IMR-90 (cell line): ENCODE results near the gene JADE3. TPM values are rescaled to one million over a fixed set of nuclear protein-coding genes. Genes with fewer than 3 reads are reported as not detected.

Experiments
- ATAC-seq: fragments of 200-7000 bp; cut with Tn5 transposase; 2 replicates; pipeline ENCODE4 v1.9.1; 2020; ENCODE audit warnings: low read depth, mild to moderate bottlenecking, moderate library complexity
- BruUV-seq: library from RNA; stranded (reverse); fragments of 400-500 nt; replicated peaks from 2 replicates; lab custom pipeline; 2021; lab: Mats Ljungman, UMichigan
- CTCF ChIA-PET: fragments of 300-600 bp; formaldehyde crosslinking; extraction: SDS; loops from one replicate; lab custom pipeline; 2021; ENCODE audit warnings: antibody characterized with exemption; lab: Yijun Ruan, JAX
- POLR2A ChIA-PET: fragments of 300-600 bp; sonication (Branson Sonifier 250); formaldehyde crosslinking; loops from one replicate; lab custom pipeline; 2022; ENCODE audit warnings: antibody characterized with exemption; ENCODE audit not compliant: unreplicated experiment; lab: Charles Lee
- DNase-seq: peaks from one replicate; pipeline ENCODE4 v3.0.0; 2013
- H2AFZ ChIP-seq: replicated peaks from 2 replicates; pipeline ENCODE3; 2013; ENCODE audit warnings: low read length, mild to moderate bottlenecking; ENCODE audit not compliant: poor library complexity
- H2AK5ac ChIP-seq: 2 replicates; pipeline ENCODE4 v1.6.1; 2013; ENCODE audit warnings: low read depth, low read length, inconsistent platforms
- H2AK9ac ChIP-seq: replicated peaks from 2 replicates; pipeline ENCODE3; 2013; ENCODE audit warnings: mild to moderate bottlenecking, low read depth, low read length, moderate library complexity; ENCODE audit not compliant: poor library complexity
- H2BK120ac ChIP-seq: 2 replicates; pipeline ENCODE4 v1.6.1; 2013; ENCODE audit warnings: low read depth, low read length, inconsistent platforms
- H2BK15ac ChIP-seq: 3 replicates; pipeline ENCODE4 v1.6.1; 2013; ENCODE audit warnings: low read depth, low read length, inconsistent platforms
- H2BK20ac ChIP-seq: 2 replicates; pipeline ENCODE4 v1.6.1; 2013; ENCODE audit warnings: low read depth, mild to moderate bottlenecking, inconsistent platforms, low read length, moderate library complexity
- H2BK5ac ChIP-seq: 2 replicates; pipeline ENCODE4 v1.6.1; 2013; ENCODE audit warnings: mild to moderate bottlenecking, low read depth, low read length, inconsistent platforms; ENCODE audit not compliant: poor library complexity, severe bottlenecking
- H3K14ac ChIP-seq: replicated peaks from 2 replicates; pipeline ENCODE4 v1.6.1; 2013; ENCODE audit warnings: low read depth, low read length, inconsistent platforms
- H3K18ac ChIP-seq: 2 replicates; pipeline ENCODE4 v1.6.1; 2013; ENCODE audit warnings: low read depth, low read length, control low read depth
- H3K23ac ChIP-seq: 2 replicates; pipeline ENCODE4 v1.6.1; 2013; ENCODE audit warnings: low read depth, low read length, inconsistent platforms
- H3K27ac ChIP-seq: 2 replicates; pipeline ENCODE4 v1.5.1; 2013; ENCODE audit warnings: mild to moderate bottlenecking, control low read depth, low read length; ENCODE audit not compliant: insufficient read depth
- H3K27me3 ChIP-seq: 2 replicates; pipeline ENCODE4 v1.6.1; 2013; ENCODE audit warnings: low read length; ENCODE audit not compliant: control insufficient read depth, insufficient read depth
- H3K36me3 ChIP-seq: 2 replicates; pipeline ENCODE4 v1.6.1; 2013; ENCODE audit warnings: low read length, mixed read lengths; ENCODE audit not compliant: control insufficient read depth, insufficient read depth
- H3K4ac ChIP-seq: 2 replicates; pipeline ENCODE4 v1.6.1; 2013; ENCODE audit warnings: low read depth, low read length, inconsistent platforms
- H3K4me1 ChIP-seq: 2 replicates; pipeline ENCODE4 v1.6.1; 2013; ENCODE audit warnings: low read length, mixed read lengths; ENCODE audit not compliant: control insufficient read depth, insufficient read depth
- H3K4me2 ChIP-seq: 2 replicates; pipeline ENCODE4 v1.6.1; 2013; ENCODE audit warnings: low read depth, mild to moderate bottlenecking, control low read depth, low read length, moderate library complexity
- H3K4me3 ChIP-seq: 2 replicates; pipeline ENCODE4 v1.5.1; 2013; ENCODE audit warnings: low read depth, mild to moderate bottlenecking, control low read depth, low read length, moderate library complexity; ENCODE audit not compliant: insufficient read depth
- H3K56ac ChIP-seq: 2 replicates; pipeline ENCODE4 v1.6.1; 2013; ENCODE audit warnings: low read length, inconsistent platforms; ENCODE audit not compliant: insufficient read depth; ENCODE audit errors: extremely low read depth
- H3K79me1 ChIP-seq, 2 experiments: 2 replicates each; pipeline ENCODE4 v1.6.1; 2013; ENCODE audit warnings: low read length in 2 of 2, inconsistent platforms in 1 of 2, low read depth in 1 of 2
- H3K9ac ChIP-seq: 2 replicates; pipeline ENCODE4 v1.6.1; 2013; ENCODE audit warnings: low read depth, low read length, control low read depth
- H3K9me1 ChIP-seq: 2 replicates; pipeline ENCODE4 v1.6.1; 2013; ENCODE audit warnings: low read length, inconsistent platforms; ENCODE audit not compliant: insufficient read depth
- H3K9me3 ChIP-seq: 2 replicates; pipeline ENCODE4 v1.6.1; 2013; ENCODE audit warnings: low read length; ENCODE audit not compliant: control insufficient read depth, insufficient read depth
- H4K20me1 ChIP-seq: 2 replicates; pipeline ENCODE4 v1.6.1; 2013; ENCODE audit warnings: low read length, inconsistent platforms; ENCODE audit not compliant: insufficient read depth
- H4K5ac ChIP-seq: 2 replicates; pipeline ENCODE4 v1.6.1; 2013; ENCODE audit warnings: mild to moderate bottlenecking, low read depth, low read length, control low read depth
- H4K8ac ChIP-seq, 2 experiments: 2 replicates each; pipeline ENCODE4 v1.6.1; 2013; ENCODE audit warnings: low read depth in 2 of 2, low read length in 2 of 2, control low read depth in 1 of 2, inconsistent platforms in 1 of 2
- H4K91ac ChIP-seq: 2 replicates; pipeline ENCODE4 v1.6.1; 2013; ENCODE audit warnings: low read depth, low read length, inconsistent platforms; ENCODE audit not compliant: insufficient read depth
- SMC3 ChIP-seq: fragments of 150-350 bp; IDR thresholded peaks from 2 replicates; pipeline ENCODE4 v1.6.1; 2016; ENCODE audit warnings: low read depth, mild to moderate bottlenecking, antibody characterized with exemption, low read length, moderate library complexity
- whole genome bisulfite sequencing, 2 experiments: methylation state at CpG; one replicate each; pipeline versions ENCODE4 v1.1.5 to v1.1.7; 2013; ENCODE audit warnings: missing lambda C conversion rate in 2 of 2; ENCODE audit not compliant: insufficient read length in 1 of 2; ENCODE audit errors: extremely low coverage in 2 of 2; 5-methylcytosine and 5-hydroxymethylcytosine counted together
- dilution Hi-C: fragments of 300-500 bp; cut with HindIII; formaldehyde crosslinking; loops from one replicate; pipeline ENCODE4 v1.14.3; 2018; ENCODE audit warnings: low sequenced_read_pairs; ENCODE audit not compliant: unreplicated experiment
- in situ Hi-C: fragments of 300-500 bp; cut with MboI; formaldehyde crosslinking; loops from 3 replicates; pipeline ENCODE4 v1.14.3; 2019; ENCODE audit warnings: low sequenced_read_pairs, inconsistent platforms, mixed read lengths
- intact Hi-C: fragments of 100-400 bp; cut with micrococcal nuclease; formaldehyde crosslinking; loops from 2 replicates; pipeline ENCODE4 v1.10.0; 2022
- polyA plus RNA-seq, 3 experiments: library from polyadenylated mRNA; depleted of rRNA; stranded (reverse); fragments of >200 nt; gene quantifications; 2 replicates each; pipeline ENCODE4 v1.2.3, GENCODE V29; 2012; ENCODE audit warnings: low replicate concordance in 1 of 3
- total RNA-seq: library from RNA; depleted of rRNA; stranded (reverse); fragments of >200 nt; gene quantifications from 2 replicates; pipeline ENCODE4 v1.2.3, GENCODE V29; 2012

Gene JADE3
- total and polyA plus RNA-seq, 2 of the 4 experiments (the other 2 are of a cell fraction) = 2.1 to 4.7 TPM

DNA sequence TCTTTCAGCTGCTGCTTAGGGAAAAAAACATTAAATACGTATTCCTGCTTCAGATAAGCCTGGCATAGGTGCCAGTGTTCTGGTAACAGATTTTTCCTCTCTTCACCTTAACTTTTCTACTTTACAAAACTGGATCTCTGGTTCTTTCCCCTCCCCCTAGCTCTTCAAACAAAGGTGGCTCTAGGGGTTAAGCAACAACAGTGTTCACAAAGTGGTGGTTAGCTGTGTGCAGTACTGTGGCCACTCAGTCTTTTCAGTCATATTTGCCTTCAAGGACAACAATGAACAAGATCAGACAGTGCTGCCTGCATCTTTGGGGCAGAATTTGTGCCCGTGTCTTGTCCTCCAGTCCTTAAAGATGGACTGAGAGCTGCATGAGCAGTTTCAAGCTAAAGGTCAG lies 151.0 kb downstream of the JADE3 start:
- H3K27me3 ChIP-seq = peaks cover 11% of the 10 kb centered on the region
- dilution Hi-C loops = no loop called here
- no peak overlapping the region for H2BK20ac ChIP-seq
- no peak overlapping the region for H3K14ac ChIP-seq
- no TSS peak for BruUV-seq
- H4K8ac ChIP-seq = no peak overlapping the region
- no peak overlapping the region for H4K91ac ChIP-seq
- H3K4me2 ChIP-seq = no peak overlapping the region
- ChIA-PET CTCF (interaction anchor here (0.7 kb wide), 1 partner anchor 13 kb away, joined by 3 read pairs; no protein-coding TSS in a partner anchor), POLR2A (no interaction called here)
- no peak overlapping the region for H3K9ac ChIP-seq
- no peak overlapping the region for H2AFZ ChIP-seq
- H3K9me1 ChIP-seq = no peaks in the 10 kb centered on the region; the same call in 1 of the 2 replicates
- TF ChIP-seq SMC3 = no peak
- H2BK120ac ChIP-seq = no peak overlapping the region
- in situ Hi-C loops = no loop called here
- no peak overlapping the region for H2AK5ac ChIP-seq
- no peak overlapping the region for H3K23ac ChIP-seq
- H3K56ac ChIP-seq = no peak overlapping the region
- no peaks in the 10 kb centered on the region for H3K9me3 ChIP-seq
- no peak overlapping the region for H3K18ac ChIP-seq
- H3K4me1 ChIP-seq = no peaks in the 10 kb centered on the region
- DNase-seq = no peak
- no peaks in the 10 kb centered on the region; the same call in 1 of the 2 replicates for H3K36me3 ChIP-seq
- no peak overlapping the region for H3K4ac ChIP-seq
- H4K20me1 ChIP-seq = no peaks in the 10 kb centered on the region
- H3K79me1 ChIP-seq = no peaks in the 10 kb centered on the region
- H2AK9ac ChIP-seq = no peak overlapping the region
- no peak overlapping the region for H2BK15ac ChIP-seq
- no peak overlapping the region for H3K4me3 ChIP-seq
- no peak overlapping the region for H3K27ac ChIP-seq
- intact Hi-C loops = no loop called here
- no CpG with 5 or more reads among the region's 2 CpGs for WGBS, 2 experiments
- no peak overlapping the region for H2BK5ac ChIP-seq
- no peak overlapping the region for H4K5ac ChIP-seq
- no peak for ATAC-seq
